HG03521 (cell line): Measurements from ENCODE around the gene SPOUT1.
A peak's percentile ranks its signal among the peaks of the same experiment; 100 is the strongest.
"Not testable (repeated sequence)": the region's sequence is repeated elsewhere in the genome, so short reads cannot be mapped to it uniquely, and the experiment has no call there.

ENCODE experiments used
- ATAC-seq: cut with Tn5 transposase; IDR thresholded peaks from one replicate; pipeline ENCODE4 v1.9.1; 2021; ENCODE audit warnings: mild to moderate bottlenecking, moderate library complexity; ENCODE audit not compliant: unreplicated experiment

The SPOUT1 gene

GRCh38 chr9:128829477-128830251, at the start of gene SPOUT1:
Gene SPOUT1 (minus strand): TSS chr9:128829794. CDS start chr9:128829780, 14 bp downstream.
- peak; percentile 99 for ATAC-seq

- no peak for ATAC-seq
Observed at GRCh38 chr9:128877852-128878251, 48.3 kb upstream of the SPOUT1 start.

- not testable (repeated sequence) for ATAC-seq
Observed at GRCh38 chr9:128870941-128871265, 41.3 kb upstream of the SPOUT1 start.

- no peak for ATAC-seq
Observed at GRCh38 chr9:128870128-128870940, 40.7 kb upstream of the SPOUT1 start.

- peak; percentile 53 for ATAC-seq
Observed at GRCh38 chr9:128863647-128864046, 34.1 kb upstream of the SPOUT1 start.

GRCh38 chr9:128862401-128862851, 32.8 kb upstream of the SPOUT1 start:
- ATAC-seq: no peak

GRCh38 chr9:128861501-128861900, 31.9 kb upstream of the SPOUT1 start:
- ATAC-seq: no peak

- no peak for ATAC-seq
Observed at GRCh38 chr9:128860937-128861336, 31.3 kb upstream of the SPOUT1 start.

- not testable (repeated sequence) for ATAC-seq
Observed at GRCh38 chr9:128858476-128858875, 28.9 kb upstream of the SPOUT1 start.

- ATAC-seq: not testable (repeated sequence)
Observed at GRCh38 chr9:128854454-128854853, 24.9 kb upstream of the SPOUT1 start.

GRCh38 chr9:128852646-128853045, 23.1 kb upstream of the SPOUT1 start:
- not testable (repeated sequence) for ATAC-seq

GRCh38 chr9:128851779-128852600, 22.4 kb upstream of the SPOUT1 start:
- ATAC-seq: not testable (repeated sequence)

- not testable (repeated sequence) for ATAC-seq
Observed at GRCh38 chr9:128851024-128851423, 21.4 kb upstream of the SPOUT1 start.

GRCh38 chr9:128847803-128848202, 18.2 kb upstream of the SPOUT1 start:
- ATAC-seq: no peak

GRCh38 chr9:128846680-128847030, 17.1 kb upstream of the SPOUT1 start:
- ATAC-seq: no peak

- ATAC-seq: no peak
Observed at GRCh38 chr9:128845186-128845931, 15.8 kb upstream of the SPOUT1 start.

- not testable (repeated sequence) for ATAC-seq
Observed at GRCh38 chr9:128843171-128843570, 13.6 kb upstream of the SPOUT1 start.

- no peak for ATAC-seq
Observed at GRCh38 chr9:128841694-128842492, 12.3 kb upstream of the SPOUT1 start.

GRCh38 chr9:128840524-128840923, 10.9 kb upstream of the SPOUT1 start:
- ATAC-seq: no peak

GRCh38 chr9:128838338-128838737, 8.7 kb upstream of the SPOUT1 start:
- no peak for ATAC-seq
